ENCODE results near the gene ST6GALNAC1. TPM values are rescaled to one million over a fixed set of nuclear protein-coding genes. Genes with fewer than 3 reads are reported as not detected.

The ST6GALNAC1 gene
- total RNA-seq, 1 experiment from 2014 or later = not detected

DNA sequence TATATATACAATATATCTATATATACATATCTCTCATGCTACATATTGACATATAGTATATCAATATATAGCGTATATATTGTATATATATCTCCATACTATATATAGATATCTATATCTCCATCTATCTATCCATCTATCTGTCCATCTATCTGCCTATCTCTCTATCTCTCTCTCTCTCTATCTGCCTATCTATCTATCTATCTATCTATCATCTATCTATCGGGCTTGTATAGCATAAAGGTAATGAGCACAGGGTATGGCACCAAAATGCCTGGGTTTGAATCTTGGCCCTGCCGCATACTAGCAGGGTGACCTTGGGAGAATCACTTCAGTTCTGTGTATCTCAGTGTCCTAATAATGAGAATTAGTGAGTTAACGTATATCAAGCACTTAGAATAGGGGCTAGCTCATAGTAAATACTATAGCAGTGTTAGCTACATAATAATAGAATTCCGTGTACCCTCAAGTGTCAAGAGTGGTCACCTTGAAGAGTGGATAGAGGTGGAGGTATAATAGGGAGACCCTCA lies 1.5 kb downstream of the ST6GALNAC1 start:
- Histone ChIP-seq H2AFZ (ENCODE audit: low read depth, low read length, poor library complexity, severe bottlenecking) (no peak overlapping the region), H3K27ac (ENCODE audit: low read depth, low read length) (no peak overlapping the region), H3K9ac (ENCODE audit: low read length) (no peak overlapping the region), H4K20me1 (ENCODE audit: insufficient read depth) (no peaks in the 10 kb centered on the region), H3K27me3 (ENCODE audit: insufficient read depth, low read length) (no peaks in the 10 kb centered on the region), H3K36me3 (ENCODE audit: control insufficient read depth in 1 of 2, insufficient read depth in 2 of 2, low read length in 2 of 2) (no peaks in the 10 kb centered on the region), H3K4me2 (ENCODE audit: low read length) (no peak overlapping the region), H3K9me2 (ENCODE audit: insufficient read depth) (no peaks in the 10 kb centered on the region), H3K4me3 (replicated peaks in 1 of 2; ENCODE audit: low read depth in 1 of 2, low read length in 2 of 2) (no peak overlapping the region), H3K4me1 (ENCODE audit: control insufficient read depth in 1 of 2, insufficient read depth in 2 of 2, low read length in 2 of 2) (peaks cover 7 to 13% of the 10 kb centered on the region in 2 experiments; a peak in 3 of 4 replicates), H3K79me2 (ENCODE audit: insufficient read depth, low read length) (no peaks in the 10 kb centered on the region), H3K9me3 (ENCODE audit: control insufficient read depth in 1 of 2, insufficient read depth in 1 of 2, low read depth in 1 of 2, low read length in 2 of 2) (no peaks in the 10 kb centered on the region)
- ATAC-seq (no peak), DNase-seq (ENCODE audit: low read depth, low spot score) (no peak)
- no peak for TF ChIP-seq TCF7L2 (IDR thresholded peaks at IDR 0.05; ENCODE audit: borderline replicate concordance, extremely low read depth, insufficient read depth, insufficient read length)
- no peak for TF ChIP-seq EGR1 (IDR thresholded peaks at IDR 0.05; ENCODE audit: low read depth)
- TF ChIP-seq ELF1 (IDR thresholded peaks at IDR 0.05; ENCODE audit: borderline replicate concordance, low read depth) = no peak
- no peak for TF ChIP-seq RAD21 (IDR thresholded peaks at IDR 0.05; ENCODE audit: low read depth)
- no peak for TF ChIP-seq EZH2 (IDR thresholded peaks at IDR 0.05)
- TF ChIP-seq SP1 (IDR thresholded peaks at IDR 0.05; ENCODE audit: low read depth) = no peak
- no peak for TF ChIP-seq POLR2A (IDR thresholded peaks at IDR 0.05; ENCODE audit: borderline replicate concordance, extremely low read depth, insufficient read depth, insufficient read length)
- TF ChIP-seq ATF3 (IDR thresholded peaks at IDR 0.05) = no peak
- intact Hi-C loops (cut with micrococcal nuclease) = no loop called here
- BruUV-seq (replicated peaks) = no TSS peak
- CTCF ChIA-PET = interaction anchor here (1.4 kb wide), 1 partner anchor 18 kb away, joined by 4 read pairs; no protein-coding TSS in a partner anchor
- POLR2A ChIA-PET = no interaction called here
- RAD21 ChIA-PET (ENCODE audit: low non-redundant PET in 1 of 2, low total read pairs in 2 of 2, uncharacterized antibody in 2 of 2, unreplicated experiment in 2 of 2) = no interaction called here

DNA sequence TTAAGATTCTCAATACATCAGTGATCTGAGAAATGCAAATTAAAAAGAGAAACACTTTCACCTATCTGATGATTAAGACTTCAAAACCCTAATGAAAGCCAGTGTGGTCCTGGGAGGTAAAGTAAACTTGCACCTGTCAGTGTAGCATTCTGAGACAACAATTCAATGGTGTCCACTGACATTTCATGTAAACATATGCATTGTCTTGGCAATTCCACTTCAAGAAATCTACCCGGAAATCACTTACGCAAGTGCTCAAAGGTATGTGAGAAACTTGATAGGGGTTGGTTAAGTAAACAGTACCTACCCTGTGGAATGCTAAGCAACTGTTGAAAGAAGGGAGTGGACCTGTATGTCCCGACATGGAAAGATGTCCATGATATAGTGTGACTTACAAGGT lies 2.1 kb downstream of the ST6GALNAC1 start:
- POLR2A ChIA-PET = interaction anchor here (1.0 kb wide), 1 partner anchor 30 kb away, joined by 4 read pairs; no protein-coding TSS in a partner anchor
- no peak overlapping the region for H3K9ac ChIP-seq (ENCODE audit: low read length)
- intact Hi-C loops (cut with micrococcal nuclease) = no loop called here
- DNase-seq (ENCODE audit: low read depth, low spot score) (peak; percentile 22), ATAC-seq (peak; percentile 65)
- H3K9me3 ChIP-seq (ENCODE audit: control insufficient read depth in 1 of 2, insufficient read depth in 1 of 2, low read depth in 1 of 2, low read length in 2 of 2) = no peaks in the 10 kb centered on the region
- no peaks in the 10 kb centered on the region for H3K27me3 ChIP-seq (ENCODE audit: insufficient read depth, low read length)
- H3K4me2 ChIP-seq (ENCODE audit: low read length) = peak overlapping the region; percentile 51
- H4K20me1 ChIP-seq (ENCODE audit: insufficient read depth) = no peaks in the 10 kb centered on the region
- RAD21 ChIA-PET (ENCODE audit: low non-redundant PET in 1 of 2, low total read pairs in 2 of 2, uncharacterized antibody in 2 of 2, unreplicated experiment in 2 of 2) = no interaction called here
- no peak overlapping the region for H3K4me3 ChIP-seq (replicated peaks in 1 of 2; ENCODE audit: low read depth in 1 of 2, low read length in 2 of 2)
- H3K27ac ChIP-seq (ENCODE audit: low read depth, low read length) = no peak overlapping the region
- CTCF ChIA-PET = interaction anchor here (1.4 kb wide), 1 partner anchor 18 kb away, joined by 4 read pairs; no protein-coding TSS in a partner anchor
- H2AFZ ChIP-seq (ENCODE audit: low read depth, low read length, poor library complexity, severe bottlenecking) = no peak overlapping the region
- no peaks in the 10 kb centered on the region for H3K9me2 ChIP-seq (ENCODE audit: insufficient read depth)
- no peaks in the 10 kb centered on the region for H3K36me3 ChIP-seq (ENCODE audit: control insufficient read depth in 1 of 2, insufficient read depth in 2 of 2, low read length in 2 of 2)
- peaks cover 7 to 13% of the 10 kb centered on the region in 2 experiments; a peak in 3 of 4 replicates for H3K4me1 ChIP-seq (ENCODE audit: control insufficient read depth in 1 of 2, insufficient read depth in 2 of 2, low read length in 2 of 2)
- no TSS peak for BruUV-seq (replicated peaks)
- TF ChIP-seq CEBPB (IDR thresholded peaks at IDR 0.05; ENCODE audit: low read depth) (peak; percentile 88), POLR2AphosphoS5 (IDR thresholded peaks at IDR 0.05; ENCODE audit: low read depth, low read length) (no peak)
- no peaks in the 10 kb centered on the region for H3K79me2 ChIP-seq (ENCODE audit: insufficient read depth, low read length)

All from HCT116 (cell line).